GM12875 (cell line): Measurements from ENCODE around the gene WDR45B.

Experiments used
- H3K4me3 ChIP-seq: one replicate; pipeline ENCODE4 v1.5.1; 2011; ENCODE audit warnings: low read depth, low read length, control low read depth
- CTCF ChIP-seq: IDR thresholded peaks from 2 replicates; pipeline ENCODE4 v1.5.1; 2011; ENCODE audit warnings: low read depth, mild to moderate bottlenecking, control low read depth, inconsistent platforms, low read length, moderate library complexity, borderline replicate concordance; ENCODE audit not compliant: insufficient read depth

The WDR45B gene

GRCh38 chr17:82685291-82685690, 37.0 kb upstream of the WDR45B start:
- TF ChIP-seq CTCF, result no peak
- H3K4me3 ChIP-seq, result no peak overlapping the region

- no peak for TF ChIP-seq CTCF
- H3K4me3 ChIP-seq, result no peak overlapping the region
Observed at GRCh38 chr17:82684228-82684841, 36.1 kb upstream of the WDR45B start.

GRCh38 chr17:82683534-82683933, 35.3 kb upstream of the WDR45B start:
- no peak for TF ChIP-seq CTCF
- H3K4me3 ChIP-seq, result no peak overlapping the region

DNA sequence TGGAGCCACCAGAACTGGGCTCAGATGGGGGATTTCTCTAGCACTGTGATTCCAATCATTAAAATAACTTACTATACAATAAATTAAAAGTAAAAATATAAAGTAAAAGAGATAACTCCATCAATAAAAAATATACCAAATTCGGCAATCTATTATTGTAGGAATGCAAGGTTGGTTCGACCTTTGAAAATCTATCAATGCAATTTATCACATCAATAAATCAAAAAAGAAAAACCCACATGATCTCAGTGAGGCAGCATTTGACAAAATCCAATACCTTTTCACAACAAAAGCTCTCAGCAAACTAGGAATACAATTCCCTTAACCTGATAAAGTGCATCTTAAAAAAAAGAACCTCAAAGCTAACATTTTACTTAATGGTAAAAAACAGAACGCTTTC, 33.3 kb upstream of the WDR45B start:
- TF ChIP-seq CTCF, result no peak
- H3K4me3 ChIP-seq, result no peak overlapping the region

DNA sequence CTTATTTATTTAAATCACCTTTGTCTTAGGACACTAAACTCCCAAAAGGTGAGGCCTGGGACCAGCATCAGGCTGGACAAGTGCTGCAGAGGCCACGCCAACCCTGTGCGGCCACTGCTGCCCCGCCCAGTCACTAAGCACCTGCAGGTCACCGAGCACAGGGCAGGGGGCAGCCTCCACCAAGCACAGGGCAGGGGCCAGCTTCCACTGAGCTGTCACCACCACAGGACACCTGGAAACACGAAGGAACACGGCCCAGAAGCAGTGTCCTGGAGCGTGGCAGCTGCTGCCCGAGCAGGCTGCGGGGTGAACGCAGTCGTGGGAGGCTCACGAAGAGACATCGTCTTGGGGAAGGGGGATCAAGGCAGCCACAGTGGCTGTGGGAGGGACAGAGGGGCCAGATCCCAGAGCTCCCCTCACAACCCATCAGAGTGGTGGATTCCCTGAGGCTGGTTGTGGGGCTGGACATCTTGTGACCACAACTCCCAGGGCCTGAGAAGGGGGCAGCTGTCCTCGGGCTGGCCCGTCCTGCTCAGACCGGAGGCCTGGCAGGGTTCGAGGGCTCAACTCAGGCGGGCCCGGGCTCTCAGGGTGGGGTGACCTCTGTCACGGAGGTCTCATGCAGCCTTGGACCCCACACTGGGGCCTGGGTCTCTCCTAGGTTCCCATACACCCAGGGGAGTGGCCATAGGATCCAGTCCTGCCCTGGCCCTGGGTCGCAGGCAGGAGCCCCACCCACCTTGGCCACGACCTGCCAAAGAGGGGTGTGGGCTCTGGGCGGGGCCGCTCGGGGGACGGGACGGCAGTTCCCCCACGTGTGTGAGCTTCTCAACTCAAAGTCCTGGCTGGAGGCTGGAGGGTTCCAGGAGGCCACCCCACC, 31.6 kb upstream of the WDR45B start:
- no peak for TF ChIP-seq CTCF

DNA sequence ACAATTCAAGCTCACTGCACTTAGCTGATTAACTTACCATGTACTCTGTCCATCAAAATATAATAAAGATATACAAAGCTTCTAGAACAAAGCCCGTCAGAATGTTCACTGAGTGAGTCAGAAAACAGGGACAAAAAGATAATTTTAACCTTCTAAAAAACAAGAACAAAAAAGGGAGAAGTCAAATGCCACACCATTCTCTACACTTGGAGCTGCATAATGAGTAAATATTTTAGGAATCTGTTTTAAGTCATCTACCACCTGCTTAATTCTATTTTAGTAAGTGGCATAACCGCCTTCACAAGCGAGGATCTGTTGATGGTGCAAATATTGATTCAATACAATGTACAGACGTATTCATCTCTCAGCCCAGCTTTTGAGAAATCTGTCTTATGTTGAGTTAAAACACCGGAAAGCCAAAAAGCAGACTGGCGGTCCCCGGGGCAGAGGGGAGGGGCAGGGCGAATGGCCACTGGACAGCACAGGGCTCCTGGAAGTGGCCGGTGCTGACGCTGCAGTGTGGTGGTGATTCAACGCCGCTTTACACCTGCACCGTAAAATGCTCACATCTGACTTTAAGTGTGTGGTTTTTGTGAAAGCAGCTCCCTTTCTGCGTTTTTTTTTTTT, 30.1 kb upstream of the WDR45B start:
- no peak for TF ChIP-seq CTCF
- H3K4me3 ChIP-seq, result no peak overlapping the region

More for the DNA sequence above, 31.6 kb upstream of the WDR45B start:
- H3K4me3 ChIP-seq, result no peak overlapping the region

GRCh38 chr17:82677353-82677925, 29.2 kb upstream of the WDR45B start:
- no peak for TF ChIP-seq CTCF
- H3K4me3 ChIP-seq, result no peak overlapping the region
